HUES48 (cell line): ENCODE measurements around the gene RNH1.

Source experiments
- H3K27ac ChIP-seq: one replicate; pipeline ENCODE4 v1.7.0; 2013; ENCODE audit warnings: low read depth, low read length, inconsistent platforms
- H3K27me3 ChIP-seq: 2 replicates; pipeline ENCODE4 v1.6.1; 2013; ENCODE audit warnings: mild to moderate bottlenecking, low read length; ENCODE audit not compliant: control insufficient read depth, insufficient read depth
- H3K36me3 ChIP-seq: 2 replicates; pipeline ENCODE4 v1.6.1; 2013; ENCODE audit warnings: low read length; ENCODE audit not compliant: control insufficient read depth, insufficient read depth
- H3K4me1 ChIP-seq: 2 replicates; pipeline ENCODE4 v1.6.1; 2013; ENCODE audit warnings: mild to moderate bottlenecking, low read length; ENCODE audit not compliant: control insufficient read depth, insufficient read depth
- H3K4me3 ChIP-seq: 2 replicates; pipeline ENCODE4 v1.5.1; 2013; ENCODE audit warnings: mild to moderate bottlenecking, low read depth, low read length
- H3K9ac ChIP-seq: 2 replicates; pipeline ENCODE4 v1.6.1; 2013; ENCODE audit warnings: mild to moderate bottlenecking, low read depth, low read length, moderate library complexity
- H3K9me3 ChIP-seq: 2 replicates; pipeline ENCODE4 v1.6.1; 2013; ENCODE audit warnings: low read length; ENCODE audit not compliant: control insufficient read depth, insufficient read depth

Gene RNH1

GRCh38 chr11:550021-550745 lies 43.1 kb upstream of the RNH1 start:
- no peak overlapping the region for H3K9ac ChIP-seq
- H3K4me3 ChIP-seq: no peak overlapping the region
- no peaks in the 10 kb centered on the region for H3K4me1 ChIP-seq
- no peaks in the 10 kb centered on the region; the same call in 1 of the 2 replicates for H3K27me3 ChIP-seq
- no peaks in the 10 kb centered on the region for H3K9me3 ChIP-seq
- no peak overlapping the region for H3K27ac ChIP-seq
- H3K36me3 ChIP-seq: no peaks in the 10 kb centered on the region

DNA sequence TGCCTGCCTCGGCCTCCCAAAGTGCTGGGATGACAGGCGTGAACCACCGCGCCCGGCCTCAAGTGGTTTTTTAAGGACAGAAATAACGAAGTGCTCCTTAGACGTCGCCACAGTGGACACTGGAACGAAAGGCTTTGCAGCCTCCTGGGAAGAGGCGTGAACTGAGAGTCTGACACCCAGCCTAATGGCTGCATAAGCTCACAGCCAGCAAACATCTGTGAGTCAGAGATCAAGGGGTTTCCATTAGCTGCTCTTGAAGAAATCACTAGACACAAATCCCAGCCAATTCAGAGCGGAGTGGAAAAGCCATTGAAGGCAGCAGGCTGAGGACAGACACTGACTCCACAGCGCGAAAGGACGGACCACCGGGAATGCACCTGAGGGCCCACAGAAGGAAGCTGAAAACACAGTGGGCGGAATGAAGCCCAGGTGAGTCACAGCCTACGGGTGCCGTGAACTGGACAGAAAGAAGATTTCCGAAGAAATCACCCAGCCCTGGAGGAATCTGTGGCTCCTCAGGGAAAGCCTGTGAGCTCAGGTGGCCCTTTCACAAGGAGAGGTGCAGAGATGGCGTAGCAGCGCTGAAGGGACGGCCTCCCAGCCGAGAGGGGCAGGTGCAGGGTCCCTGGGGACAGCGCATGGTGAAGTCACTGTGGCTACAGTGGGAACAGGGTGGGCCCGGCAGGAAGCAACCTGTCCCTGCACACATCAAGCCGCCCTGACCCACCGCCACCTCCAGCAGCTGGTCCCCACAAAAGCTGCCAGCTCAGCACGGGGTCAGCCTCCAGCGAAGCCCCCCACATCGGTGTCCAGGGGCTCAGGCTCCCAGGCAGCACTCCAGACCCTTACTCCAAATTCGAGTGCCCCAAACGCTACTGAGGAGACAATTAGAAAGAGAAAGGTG lies 41.9 kb upstream of the RNH1 start:
- no peaks in the 10 kb centered on the region for H3K27me3 ChIP-seq
- no peaks in the 10 kb centered on the region for H3K36me3 ChIP-seq
- H3K9me3 ChIP-seq: no peaks in the 10 kb centered on the region
- no peak overlapping the region for H3K4me3 ChIP-seq
- no peaks in the 10 kb centered on the region for H3K4me1 ChIP-seq
- H3K27ac ChIP-seq: peak overlapping the region; percentile 5
- H3K9ac ChIP-seq: no peak overlapping the region

GRCh38 chr11:545171-545570 lies 38.1 kb upstream of the RNH1 start:
- Histone ChIP-seq H3K4me3 (no peak overlapping the region), H3K27ac (no peak overlapping the region), H3K9ac (no peak overlapping the region), H3K27me3 (no peaks in the 10 kb centered on the region), H3K9me3 (no peaks in the 10 kb centered on the region), H3K4me1 (no peaks in the 10 kb centered on the region), H3K36me3 (no peaks in the 10 kb centered on the region)

- H3K4me3 ChIP-seq: no peak overlapping the region
- H3K9ac ChIP-seq: no peak overlapping the region
- no peaks in the 10 kb centered on the region for H3K4me1 ChIP-seq
- no peak overlapping the region for H3K27ac ChIP-seq
- H3K27me3 ChIP-seq: no peaks in the 10 kb centered on the region
- no peaks in the 10 kb centered on the region for H3K9me3 ChIP-seq
- no peaks in the 10 kb centered on the region for H3K36me3 ChIP-seq
Measured at GRCh38 chr11:544817-545166, 37.8 kb upstream of the RNH1 start.

GRCh38 chr11:541433-541885 lies 34.4 kb upstream of the RNH1 start:
- H3K27ac ChIP-seq: no peak overlapping the region
- H3K9me3 ChIP-seq: no peaks in the 10 kb centered on the region
- no peak overlapping the region for H3K9ac ChIP-seq
- H3K27me3 ChIP-seq: peaks cover 15% of the 10 kb centered on the region
- H3K36me3 ChIP-seq: no peaks in the 10 kb centered on the region
- no peak overlapping the region for H3K4me3 ChIP-seq
- peaks cover 6% of the 10 kb centered on the region; the same call in 1 of the 2 replicates for H3K4me1 ChIP-seq

DNA sequence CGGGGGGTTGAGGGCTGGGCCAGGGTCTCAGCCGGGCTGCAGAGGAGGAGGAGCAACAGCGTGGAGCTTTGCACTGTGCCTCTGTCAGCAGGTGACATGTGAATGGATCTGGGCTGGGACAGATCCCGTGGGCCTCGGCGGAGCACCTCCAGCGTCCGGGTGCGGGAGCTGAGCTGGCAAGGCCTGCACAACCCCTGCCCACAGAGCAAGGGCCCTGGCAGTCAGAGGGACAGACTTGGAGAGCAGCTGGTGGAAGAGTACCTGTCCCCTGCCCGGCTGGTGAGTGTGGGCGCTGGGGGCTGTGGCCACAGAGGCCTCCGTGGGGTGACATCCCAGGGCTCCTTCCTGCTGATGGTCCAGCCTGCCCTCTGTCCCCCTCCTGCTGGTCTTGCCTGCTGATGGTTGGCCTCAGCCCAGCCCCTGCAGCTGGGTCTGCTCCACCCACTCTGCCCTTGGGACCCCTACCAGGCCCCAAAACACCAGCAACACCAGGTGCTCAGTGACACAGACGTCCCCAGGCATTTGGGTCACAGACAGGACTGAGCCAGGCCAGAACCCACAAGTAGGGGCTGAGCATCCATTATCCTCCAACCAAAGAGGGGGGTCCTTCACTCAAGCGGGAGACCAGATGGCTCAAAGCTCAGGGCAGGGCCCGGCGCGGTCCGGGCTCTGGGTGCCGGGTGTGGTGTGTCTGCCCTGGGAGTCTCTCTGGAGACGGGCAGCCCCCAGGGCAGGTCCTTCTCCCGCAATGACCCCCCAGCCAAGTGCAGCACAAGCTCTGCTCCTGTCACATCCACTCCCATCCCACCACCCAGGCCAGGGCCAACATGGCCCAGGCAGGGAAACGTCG lies 33.8 kb upstream of the RNH1 start:
- Histone ChIP-seq H3K27me3 (peaks cover 19% of the 10 kb centered on the region), H3K9ac (no peak overlapping the region), H3K27ac (no peak overlapping the region), H3K4me3 (no peak overlapping the region), H3K4me1 (peaks cover 8% of the 10 kb centered on the region), H3K36me3 (no peaks in the 10 kb centered on the region), H3K9me3 (no peaks in the 10 kb centered on the region)

GRCh38 chr11:539971-540481 lies 33.0 kb upstream of the RNH1 start:
- no peaks in the 10 kb centered on the region for H3K9me3 ChIP-seq

GRCh38 chr11:538431-539051 lies 31.5 kb upstream of the RNH1 start:
- Histone ChIP-seq H3K9me3 (no peaks in the 10 kb centered on the region), H3K36me3 (peaks cover 5% of the 10 kb centered on the region), H3K27ac (no peak overlapping the region), H3K4me3 (no peak overlapping the region), H3K4me1 (peaks cover 8% of the 10 kb centered on the region), H3K27me3 (peaks cover 19% of the 10 kb centered on the region), H3K9ac (no peak overlapping the region)

More at GRCh38 chr11:539971-540481, 33.0 kb upstream of the RNH1 start:
- H3K27ac ChIP-seq: no peak overlapping the region
- H3K4me1 ChIP-seq: peaks cover 8% of the 10 kb centered on the region
- peaks cover 19% of the 10 kb centered on the region for H3K27me3 ChIP-seq
- H3K9ac ChIP-seq: no peak overlapping the region
- H3K36me3 ChIP-seq: no peaks in the 10 kb centered on the region
- no peak overlapping the region for H3K4me3 ChIP-seq

- H3K9me3 ChIP-seq: no peaks in the 10 kb centered on the region
- H3K9ac ChIP-seq: no peak overlapping the region
- H3K27me3 ChIP-seq: peaks cover 19% of the 10 kb centered on the region
- peaks cover 8% of the 10 kb centered on the region for H3K4me1 ChIP-seq
- peak overlapping the region; percentile 85 for H3K4me3 ChIP-seq
- H3K27ac ChIP-seq: no peak overlapping the region
- peaks cover 12% of the 10 kb centered on the region for H3K36me3 ChIP-seq
Measured at GRCh38 chr11:537622-538430, 30.8 kb upstream of the RNH1 start.
